Superior temporal gyrus (tissue), 1 donor: ENCODE data around the gene PAXX.
A peak's percentile ranks its signal among the peaks of the same experiment; 100 is the strongest.

Experiments
- DNase-seq: peaks from one replicate; pipeline ENCODE4 v3.0.0-alpha.2; 2016; ENCODE audit errors: extremely low spot score

Gene PAXX

GRCh38 chr9:137017791-137018497 lies 25.7 kb downstream of the PAXX start:
- no peak for DNase-seq

DNA sequence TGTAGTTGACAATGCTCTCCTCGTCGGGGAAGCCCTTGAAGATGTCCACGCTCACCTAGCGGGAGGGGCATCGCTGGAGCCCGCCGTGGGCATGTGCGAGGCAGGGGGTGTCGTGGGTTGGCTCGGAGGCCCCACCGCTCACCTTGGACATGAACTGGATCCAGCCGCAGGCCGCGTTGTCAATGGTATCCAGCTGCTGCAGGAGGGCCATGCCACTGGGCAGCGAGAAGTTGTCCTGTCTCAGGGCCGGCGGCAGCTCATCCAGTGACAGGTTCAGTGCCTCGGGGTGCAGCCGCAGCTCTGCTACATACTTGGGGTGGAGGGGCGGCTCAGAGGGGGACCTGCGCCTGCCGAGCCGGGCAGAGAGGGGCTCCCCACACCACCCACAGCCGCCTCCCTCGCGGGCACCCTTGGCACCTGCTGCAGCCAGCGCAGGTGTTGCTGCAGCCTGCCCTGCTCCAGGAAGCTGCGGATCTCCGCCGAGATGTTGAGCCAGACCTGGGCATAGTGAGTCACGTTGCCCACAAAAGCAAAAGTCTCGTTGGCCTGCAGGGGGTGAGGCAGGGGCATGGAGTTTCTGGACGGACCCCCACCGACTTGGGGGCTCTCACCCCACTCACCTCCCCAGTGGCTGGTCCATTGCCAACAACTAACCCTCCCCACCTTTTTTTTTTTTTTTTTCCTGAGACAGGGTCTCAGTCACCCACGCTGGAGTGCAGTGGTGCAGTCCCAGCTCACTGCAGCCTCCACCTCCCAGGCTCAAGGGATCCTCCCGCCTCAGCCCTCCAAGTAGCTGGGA lies 26.7 kb downstream of the PAXX start:
- DNase-seq, result no peak

GRCh38 chr9:137019891-137020683 lies 27.9 kb downstream of the PAXX start:
- DNase-seq, result no peak

- no peak for DNase-seq
Measured at GRCh38 chr9:137020771-137021567, 28.7 kb downstream of the PAXX start.

DNA sequence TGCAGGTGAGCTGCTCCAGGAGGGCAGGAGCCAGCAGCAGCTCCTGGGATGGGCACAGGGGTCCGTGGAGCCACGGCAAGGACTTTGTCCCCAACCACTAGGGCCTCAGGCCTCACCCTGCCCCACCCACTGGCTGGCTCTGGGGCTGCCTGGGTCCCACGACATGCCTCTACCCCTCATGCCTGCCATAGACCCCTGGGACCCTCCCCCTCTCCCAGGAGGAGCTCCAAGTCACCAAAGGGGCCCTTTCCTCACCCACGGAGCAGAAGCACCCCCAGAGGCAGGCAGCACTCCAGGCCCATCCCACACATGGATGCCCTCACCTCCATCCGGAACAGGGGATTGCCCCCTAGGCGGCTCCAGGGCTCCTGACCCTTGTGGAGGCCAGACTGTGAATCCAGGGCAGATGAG lies 29.4 kb downstream of the PAXX start:
- no peak for DNase-seq

- DNase-seq, result peak; percentile 88
Measured at GRCh38 chr9:137021979-137022661, 29.9 kb downstream of the PAXX start.

DNA sequence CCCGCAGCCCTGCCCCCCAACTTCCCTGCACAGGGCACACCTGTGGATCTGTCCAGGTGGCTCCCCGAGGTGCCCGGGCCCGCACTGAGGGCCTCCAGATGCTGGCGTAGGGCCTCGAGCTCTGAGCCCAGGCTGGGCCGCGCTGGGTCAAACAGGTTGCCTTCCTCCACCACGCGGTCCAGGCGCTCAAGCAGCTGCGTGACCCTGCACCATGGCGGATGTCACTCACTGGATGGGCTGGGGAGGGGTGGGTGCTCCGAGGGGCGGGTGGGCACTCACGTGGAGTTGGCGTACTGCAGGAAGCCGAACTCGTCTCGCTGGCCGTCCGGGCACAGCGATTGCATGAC lies 30.4 kb downstream of the PAXX start:
- no peak for DNase-seq

- DNase-seq, result peak; percentile 31
Measured at GRCh38 chr9:137023157-137023556, 30.9 kb downstream of the PAXX start.

DNA sequence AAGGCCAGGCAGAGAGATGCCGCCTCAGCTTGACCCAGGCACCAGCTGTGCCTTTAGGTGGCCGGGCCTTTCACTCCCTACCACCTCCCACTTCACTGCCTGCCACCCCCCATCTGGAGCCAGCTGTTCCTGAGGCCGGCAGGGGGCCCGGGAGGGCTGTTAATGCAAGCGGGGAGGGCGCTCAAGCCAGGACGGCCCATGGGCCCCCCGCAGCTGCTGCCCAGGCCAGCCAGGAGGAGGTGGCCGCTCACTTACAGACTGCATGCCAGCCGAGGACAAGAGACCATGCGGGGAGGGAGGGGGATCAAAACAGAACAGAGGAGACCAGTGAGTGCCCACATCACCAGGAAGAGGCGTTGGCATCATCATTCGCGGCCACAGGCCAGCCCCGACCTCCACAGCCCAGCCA lies 31.4 kb downstream of the PAXX start:
- DNase-seq, result peak; percentile 54

GRCh38 chr9:137025517-137025966 lies 33.3 kb downstream of the PAXX start:
- DNase-seq, result peak; percentile 96

DNA sequence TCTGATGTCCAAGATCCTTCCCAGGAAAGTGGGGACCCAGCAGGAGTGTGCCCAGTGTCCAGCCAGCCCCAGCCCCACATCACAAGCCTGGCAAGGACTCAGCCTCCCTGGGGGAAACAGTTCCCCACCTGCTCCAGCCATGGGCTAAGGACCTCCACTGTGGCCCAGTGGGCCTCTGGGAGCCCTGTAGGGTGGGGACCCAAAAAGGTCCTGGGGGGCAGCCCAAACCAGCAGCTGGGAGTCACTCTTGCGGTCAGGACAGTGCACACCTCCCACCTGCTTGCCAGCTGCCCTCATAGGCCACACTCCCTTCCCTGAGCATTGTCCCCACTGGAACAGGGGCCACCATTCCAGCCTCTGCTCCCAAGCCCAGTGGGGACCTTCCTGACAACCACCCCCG lies 34.2 kb downstream of the PAXX start:
- DNase-seq, result peak; percentile 27

DNA sequence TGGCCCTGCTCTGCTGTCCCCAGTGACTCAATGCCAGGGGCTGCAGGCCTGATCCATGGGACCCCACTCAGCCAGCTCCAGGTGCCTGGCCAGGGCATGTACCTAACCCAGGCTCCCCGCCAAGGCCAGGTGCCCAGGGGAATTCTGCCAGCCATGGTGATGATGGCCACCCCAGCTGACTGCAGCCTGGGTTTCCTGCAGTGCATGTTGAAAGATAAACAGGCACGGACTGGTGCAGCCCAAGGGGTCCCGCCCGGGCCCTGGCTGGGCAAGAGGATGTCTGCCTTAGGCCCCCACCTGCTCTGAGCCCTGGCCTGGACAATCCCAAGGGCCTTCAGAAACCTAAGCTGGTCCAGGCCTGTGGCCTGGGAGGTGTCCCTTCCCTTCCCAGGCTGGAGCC lies 34.6 kb downstream of the PAXX start:
- no peak for DNase-seq

DNA sequence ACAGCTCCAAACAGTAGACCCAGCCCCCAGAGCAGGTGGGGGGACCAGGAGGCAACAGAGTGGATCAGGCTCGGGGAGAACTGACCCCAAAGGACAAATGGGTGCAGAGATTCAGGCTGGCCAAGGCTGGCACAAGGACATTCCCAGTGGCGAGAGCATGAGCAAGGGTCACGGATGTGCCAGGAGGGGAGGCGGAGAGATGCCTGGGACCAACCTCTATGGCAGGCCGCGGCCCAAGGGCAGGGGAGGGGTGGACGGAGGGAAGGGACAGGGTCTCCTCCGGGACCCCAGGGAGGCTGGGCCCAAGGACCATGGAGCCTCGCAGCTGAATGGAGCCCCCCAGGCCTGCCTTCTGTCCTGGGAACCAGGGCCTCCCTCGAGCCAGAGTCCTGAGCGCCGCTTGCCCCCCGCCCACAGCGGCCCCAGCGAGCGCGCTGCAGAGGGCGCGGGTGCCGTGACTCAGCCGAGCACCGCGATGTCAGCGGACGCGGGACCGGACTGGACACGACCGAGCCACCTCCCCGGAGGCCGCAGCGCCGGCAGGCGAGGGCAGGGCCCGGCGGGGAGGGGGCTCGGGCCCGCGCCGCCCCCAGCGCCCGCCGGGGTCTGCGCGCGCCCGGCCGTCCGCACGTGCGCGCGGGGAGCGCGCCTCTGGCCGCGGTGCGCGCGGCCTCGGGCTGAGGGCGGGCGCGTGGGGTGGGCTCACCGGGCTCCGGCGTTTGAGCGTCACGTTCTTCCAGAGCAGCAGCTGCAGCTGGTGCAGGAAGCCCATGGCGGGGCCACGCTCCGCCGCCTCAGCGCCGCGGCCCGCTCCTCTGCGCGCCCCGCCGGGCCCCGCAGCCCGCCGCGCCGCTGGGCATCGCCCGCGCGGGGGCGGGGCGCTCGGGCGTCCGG lies 35.4 kb downstream of the PAXX start, which contains the start of gene ABCA2:
TSS of gene ABCA2 (minus strand) at position 869 of the 894 bp plus-strand sequence. CDS start at position 772, 97 bp downstream.
- no peak for DNase-seq

GRCh38 chr9:137028263-137029057 lies 36.2 kb downstream of the PAXX start:
- DNase-seq, result peak; percentile 74

DNA sequence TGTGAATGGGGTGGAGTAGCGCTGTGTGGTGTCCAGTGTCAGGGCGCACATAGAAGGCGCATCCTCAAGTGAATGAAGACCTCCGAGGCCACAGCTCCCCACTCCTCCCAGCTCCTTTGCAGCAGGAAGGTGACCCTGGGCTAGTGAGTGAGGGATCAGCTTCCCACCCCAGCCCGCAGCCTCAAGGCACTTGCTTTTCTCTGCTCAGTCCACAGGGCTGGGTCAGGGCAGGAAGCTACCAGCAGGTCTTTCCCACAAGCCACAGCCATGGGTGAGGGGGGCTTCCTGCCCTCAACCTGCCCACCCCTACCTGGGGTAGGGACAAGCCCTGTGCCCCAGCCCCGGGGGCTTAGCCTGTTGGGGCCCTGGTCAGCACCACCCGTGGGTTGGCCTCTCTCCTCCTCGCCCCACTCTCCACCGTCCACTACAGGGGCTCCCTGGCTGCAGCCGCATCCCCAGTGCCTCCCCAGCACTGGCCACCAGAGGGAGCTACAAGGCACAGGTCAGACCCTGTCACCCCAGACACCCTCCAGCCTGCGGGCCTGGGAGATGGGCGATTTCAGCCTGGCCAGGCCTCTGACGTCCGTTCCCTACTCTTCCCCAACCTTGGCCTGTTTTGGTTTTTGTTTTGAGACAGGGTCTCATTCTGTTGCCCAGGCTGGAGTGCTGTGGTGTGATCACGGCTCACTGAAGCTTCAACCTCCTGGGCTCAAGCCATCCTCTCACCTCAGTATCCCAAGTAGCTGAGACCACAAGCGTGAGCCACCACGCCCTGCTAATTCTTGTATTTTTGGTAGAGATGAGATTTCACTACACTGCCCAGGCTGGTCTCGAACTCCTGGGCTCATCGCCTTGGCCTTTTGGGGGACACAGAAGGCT lies 37.1 kb downstream of the PAXX start:
- DNase-seq, result peak; percentile 85

GRCh38 chr9:137030006-137030405 lies 37.8 kb downstream of the PAXX start:
- DNase-seq, result no peak

DNA sequence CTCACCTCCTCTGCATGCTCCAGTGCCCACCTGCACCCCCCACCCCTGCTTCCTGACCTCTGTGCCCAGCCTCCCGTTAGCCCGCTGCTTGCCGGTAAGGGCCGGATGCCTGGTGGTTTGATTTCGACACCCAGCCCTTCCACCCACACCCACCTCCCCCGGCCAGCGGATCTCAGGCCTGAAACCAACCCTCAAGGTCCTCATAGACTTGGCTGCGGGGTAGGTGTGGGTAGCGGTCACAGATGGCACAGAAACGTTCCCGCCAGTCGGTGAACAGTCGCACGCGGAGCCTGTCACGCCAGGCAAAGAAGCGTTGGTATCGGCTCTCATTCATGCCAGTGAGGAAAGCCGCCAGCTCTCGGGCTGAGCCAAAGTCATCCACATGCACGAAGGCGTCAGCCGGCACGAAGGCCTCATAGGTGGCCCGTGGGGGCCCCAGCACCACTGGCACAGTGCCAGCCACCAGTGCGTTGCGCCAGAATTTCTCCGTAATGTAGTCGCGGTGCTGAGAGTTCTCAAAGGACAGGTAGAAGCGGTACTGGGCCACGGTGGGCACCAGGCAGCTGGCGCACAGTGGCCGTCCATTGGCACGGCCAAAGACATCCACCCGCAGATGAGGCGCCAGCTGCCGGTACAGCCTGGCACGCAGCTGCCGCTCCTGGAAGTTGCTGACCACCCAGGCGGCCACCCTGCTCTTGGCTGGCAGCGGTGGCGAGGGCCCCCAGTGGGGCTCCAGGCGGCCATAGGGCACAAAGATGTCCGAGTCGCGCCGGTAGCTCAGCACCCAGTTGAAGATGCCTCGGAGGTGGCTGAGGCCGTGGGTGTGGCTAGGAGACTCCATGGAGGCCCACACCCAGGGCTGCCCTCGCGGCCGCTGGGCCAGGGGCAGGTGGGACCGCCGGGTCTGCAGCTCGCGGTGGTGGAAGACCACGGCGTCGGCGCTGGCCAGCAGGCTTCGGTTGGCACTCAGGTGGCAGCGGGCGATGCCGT lies 38.6 kb downstream of the PAXX start:
- no peak for DNase-seq
